ENCODE measurements around the gene METTL9. TPM values are rescaled to one million over a fixed set of nuclear protein-coding genes. Genes with fewer than 3 reads are reported as not detected.

The METTL9 gene
- total and polyA plus RNA-seq, 2 of the 13 experiments (the other 11 are each of a cell fraction or from before 2014, with no cell fraction given) = 123 to 204 TPM

DNA sequence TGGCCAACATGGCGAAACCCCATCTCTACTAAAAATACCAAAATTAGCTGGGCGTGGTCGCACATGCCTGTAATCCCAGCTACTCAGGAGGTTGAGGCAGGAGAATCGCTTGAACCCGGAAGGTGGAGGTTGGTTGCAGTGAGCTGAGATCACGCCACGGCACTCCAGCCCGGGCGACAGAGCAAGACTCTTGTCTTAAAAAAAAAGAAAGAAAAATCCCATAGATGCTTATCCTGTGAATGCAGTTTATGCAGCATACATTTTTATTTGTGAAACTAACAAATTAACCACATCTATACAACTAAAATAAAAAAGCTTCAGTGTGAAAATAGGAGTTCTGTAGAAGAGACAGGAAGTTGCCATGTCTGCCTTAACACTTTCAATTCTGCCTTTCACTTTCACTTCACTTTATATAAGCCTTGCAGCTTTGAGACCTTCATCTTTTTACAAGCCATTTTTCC lies 45.9 kb downstream of the METTL9 start:
- no peak overlapping the region for H3K4me2 ChIP-seq (ENCODE audit: low read depth, low read length)
- peaks cover 4 to 9% of the 10 kb centered on the region in 2 experiments; a peak in 3 of 5 replicates for H3K36me3 ChIP-seq (replicated peaks in 1 of 2; ENCODE audit: control insufficient read depth in 1 of 2, insufficient read depth in 2 of 2, low read length in 2 of 2)
- FAIRE-seq (no peak), DNase-seq (ENCODE audit: low spot score) (no peak), ATAC-seq (no peak)
- H4K20me1 ChIP-seq (ENCODE audit: insufficient read depth, low read length) = peaks cover 7% of the 10 kb centered on the region
- no peak overlapping the region for H3K4me3 ChIP-seq (replicated peaks in 1 of 3; ENCODE audit: insufficient read depth in 1 of 3, low read depth in 2 of 3, low read length in 3 of 3)
- in situ Hi-C loops (cut with HindIII; ENCODE audit: extremely low pct_ligation_motif_present, low pct_unique_long_range_greater_than_20kb) = no loop called here
- H3K27ac ChIP-seq (ENCODE audit: extremely low read length, insufficient read depth, low read length) = no peak overlapping the region
- POLR2A ChIA-PET = no interaction called here
- intact Hi-C loops (cut with micrococcal nuclease; ENCODE audit: unreplicated experiment) = no loop called here
- BruUV-seq (replicated peaks) = no TSS peak
- peaks cover 23% of the 10 kb centered on the region for H3K4me1 ChIP-seq (ENCODE audit: insufficient read depth, low read length)
- H3K9ac ChIP-seq (ENCODE audit: insufficient read depth, low read depth, low read length) = no peak overlapping the region
- H3K9me3 ChIP-seq (ENCODE audit: low read length) = no peaks in the 10 kb centered on the region
- WGBS (ENCODE audit: low lambda C conversion rate) = 98% methylated on average over 9 of the region's 9 CpGs
- no peak overlapping the region for H2AFZ ChIP-seq (ENCODE audit: low read length)
- no peaks in the 10 kb centered on the region for H3K27me3 ChIP-seq (ENCODE audit: control insufficient read depth in 1 of 2, insufficient read depth in 2 of 2, low read length in 2 of 2)
- H3K79me2 ChIP-seq (ENCODE audit: insufficient read depth, low read length) = no peaks in the 10 kb centered on the region
- CTCF ChIA-PET (ENCODE audit: low intra/inter-chr PET ratio, low total read pairs) = no interaction called here
- no peak for TF ChIP-seq SP5 (CRISPR knock-in tag; IDR thresholded peaks at IDR 0.05; ENCODE audit: borderline replicate concordance, low read depth)
- TF ChIP-seq MAZ (IDR thresholded peaks at IDR 0.05; ENCODE audit: borderline replicate concordance, low read depth, low read length) = no peak
- no peak for TF ChIP-seq MAZ (CRISPR knock-in tag; IDR thresholded peaks at IDR 0.05; ENCODE audit: low read depth)
- no peak for TF ChIP-seq ZNF569 (CRISPR knock-in tag; IDR thresholded peaks at IDR 0.05; ENCODE audit: borderline replicate concordance)
- TF ChIP-seq RELA (CRISPR knock-in tag; IDR thresholded peaks at IDR 0.05) = no peak
- TF ChIP-seq CREM (IDR thresholded peaks at IDR 0.05) = no peak
- no peak for TF ChIP-seq CREM (CRISPR knock-in tag; IDR thresholded peaks at IDR 0.05)
- TF ChIP-seq ZNF333 (CRISPR knock-in tag; IDR thresholded peaks at IDR 0.05; ENCODE audit: borderline replicate concordance) = no peak
- TF ChIP-seq, protein P1, sequence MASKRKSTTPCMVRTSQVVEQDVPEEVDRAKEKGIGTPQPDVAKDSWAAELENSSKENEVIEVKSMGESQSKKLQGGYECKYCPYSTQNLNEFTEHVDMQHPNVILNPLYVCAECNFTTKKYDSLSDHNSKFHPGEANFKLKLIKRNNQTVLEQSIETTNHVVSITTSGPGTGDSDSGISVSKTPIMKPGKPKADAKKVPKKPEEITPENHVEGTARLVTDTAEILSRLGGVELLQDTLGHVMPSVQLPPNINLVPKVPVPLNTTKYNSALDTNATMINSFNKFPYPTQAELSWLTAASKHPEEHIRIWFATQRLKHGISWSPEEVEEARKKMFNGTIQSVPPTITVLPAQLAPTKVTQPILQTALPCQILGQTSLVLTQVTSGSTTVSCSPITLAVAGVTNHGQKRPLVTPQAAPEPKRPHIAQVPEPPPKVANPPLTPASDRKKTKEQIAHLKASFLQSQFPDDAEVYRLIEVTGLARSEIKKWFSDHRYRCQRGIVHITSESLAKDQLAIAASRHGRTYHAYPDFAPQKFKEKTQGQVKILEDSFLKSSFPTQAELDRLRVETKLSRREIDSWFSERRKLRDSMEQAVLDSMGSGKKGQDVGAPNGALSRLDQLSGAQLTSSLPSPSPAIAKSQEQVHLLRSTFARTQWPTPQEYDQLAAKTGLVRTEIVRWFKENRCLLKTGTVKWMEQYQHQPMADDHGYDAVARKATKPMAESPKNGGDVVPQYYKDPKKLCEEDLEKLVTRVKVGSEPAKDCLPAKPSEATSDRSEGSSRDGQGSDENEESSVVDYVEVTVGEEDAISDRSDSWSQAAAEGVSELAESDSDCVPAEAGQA (IDR thresholded peaks at IDR 0.05; ENCODE audit: low read depth) = no peak
- TF ChIP-seq, protein P1 (CRISPR knock-in tag; IDR thresholded peaks at IDR 0.05; ENCODE audit: borderline replicate concordance) = no peak
- TF ChIP-seq, protein P2, sequence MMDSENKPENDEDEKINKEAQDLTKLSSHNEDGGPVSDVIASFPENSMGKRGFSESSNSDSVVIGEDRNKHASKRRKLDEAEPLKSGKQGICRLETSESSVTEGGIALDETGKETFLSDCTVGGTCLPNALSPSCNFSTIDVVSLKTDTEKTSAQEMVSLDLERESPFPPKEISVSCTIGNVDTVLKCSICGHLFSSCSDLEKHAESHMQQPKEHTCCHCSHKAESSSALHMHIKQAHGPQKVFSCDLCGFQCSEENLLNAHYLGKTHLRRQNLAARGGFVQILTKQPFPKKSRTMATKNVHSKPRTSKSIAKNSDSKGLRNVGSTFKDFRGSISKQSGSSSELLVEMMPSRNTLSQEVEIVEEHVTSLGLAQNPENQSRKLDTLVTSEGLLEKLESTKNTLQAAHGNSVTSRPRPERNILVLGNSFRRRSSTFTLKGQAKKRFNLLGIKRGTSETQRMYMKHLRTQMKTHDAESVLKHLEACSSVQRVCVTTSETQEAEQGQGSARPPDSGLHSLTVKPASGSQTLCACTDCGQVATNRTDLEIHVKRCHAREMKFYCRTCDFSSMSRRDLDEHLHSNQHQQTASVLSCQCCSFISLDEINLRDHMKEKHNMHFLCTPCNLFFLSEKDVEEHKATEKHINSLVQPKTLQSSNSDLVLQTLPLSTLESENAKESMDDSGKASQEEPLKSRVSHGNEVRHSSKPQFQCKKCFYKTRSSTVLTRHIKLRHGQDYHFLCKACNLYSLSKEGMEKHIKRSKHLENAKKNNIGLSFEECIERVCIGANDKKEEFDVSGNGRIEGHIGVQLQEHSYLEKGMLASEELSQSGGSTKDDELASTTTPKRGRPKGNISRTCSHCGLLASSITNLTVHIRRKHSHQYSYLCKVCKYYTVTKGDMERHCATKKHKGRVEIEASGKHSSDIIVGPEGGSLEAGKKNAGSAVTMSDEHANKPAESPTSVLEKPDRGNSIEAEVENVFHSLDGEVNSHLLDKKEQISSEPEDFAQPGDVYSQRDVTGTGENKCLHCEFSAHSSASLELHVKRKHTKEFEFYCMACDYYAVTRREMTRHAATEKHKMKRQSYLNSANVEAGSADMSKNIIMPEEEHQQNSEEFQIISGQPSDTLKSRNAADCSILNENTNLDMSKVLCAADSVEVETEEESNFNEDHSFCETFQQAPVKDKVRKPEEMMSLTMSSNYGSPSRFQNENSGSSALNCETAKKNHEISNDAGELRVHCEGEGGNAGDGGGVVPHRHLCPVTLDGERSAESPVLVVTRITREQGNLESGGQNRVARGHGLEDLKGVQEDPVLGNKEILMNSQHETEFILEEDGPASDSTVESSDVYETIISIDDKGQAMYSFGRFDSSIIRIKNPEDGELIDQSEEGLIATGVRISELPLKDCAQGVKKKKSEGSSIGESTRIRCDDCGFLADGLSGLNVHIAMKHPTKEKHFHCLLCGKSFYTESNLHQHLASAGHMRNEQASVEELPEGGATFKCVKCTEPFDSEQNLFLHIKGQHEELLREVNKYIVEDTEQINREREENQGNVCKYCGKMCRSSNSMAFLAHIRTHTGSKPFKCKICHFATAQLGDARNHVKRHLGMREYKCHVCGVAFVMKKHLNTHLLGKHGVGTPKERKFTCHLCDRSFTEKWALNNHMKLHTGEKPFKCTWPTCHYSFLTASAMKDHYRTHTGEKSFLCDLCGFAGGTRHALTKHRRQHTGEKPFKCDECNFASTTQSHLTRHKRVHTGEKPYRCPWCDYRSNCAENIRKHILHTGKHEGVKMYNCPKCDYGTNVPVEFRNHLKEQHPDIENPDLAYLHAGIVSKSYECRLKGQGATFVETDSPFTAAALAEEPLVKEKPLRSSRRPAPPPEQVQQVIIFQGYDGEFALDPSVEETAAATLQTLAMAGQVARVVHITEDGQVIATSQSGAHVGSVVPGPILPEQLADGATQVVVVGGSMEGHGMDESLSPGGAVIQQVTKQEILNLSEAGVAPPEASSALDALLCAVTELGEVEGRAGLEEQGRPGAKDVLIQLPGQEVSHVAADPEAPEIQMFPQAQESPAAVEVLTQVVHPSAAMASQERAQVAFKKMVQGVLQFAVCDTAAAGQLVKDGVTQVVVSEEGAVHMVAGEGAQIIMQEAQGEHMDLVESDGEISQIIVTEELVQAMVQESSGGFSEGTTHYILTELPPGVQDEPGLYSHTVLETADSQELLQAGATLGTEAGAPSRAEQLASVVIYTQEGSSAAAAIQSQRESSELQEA (CRISPR knock-in tag; IDR thresholded peaks at IDR 0.05; ENCODE audit: not compliant biosample characterization) = no peak

Data from HepG2 (cell line).